Activated CD8-positive, alpha-beta memory T cell treated with anti-CD3 and anti-CD28 coated beads, Interleukin-2, amount 50 U/mL, for 24 hours (primary cell): Measurements from ENCODE around the gene NCBP3.
"Not testable (repeated sequence)": the region's sequence is repeated elsewhere in the genome, so short reads cannot be mapped to it uniquely, and the experiment has no call there.

Experiments
- DNase-seq: peaks from one replicate; pipeline ENCODE4 v3.0.0-alpha.2; 2020; ENCODE audit errors: extremely low read depth

NCBP3 gene

DNA sequence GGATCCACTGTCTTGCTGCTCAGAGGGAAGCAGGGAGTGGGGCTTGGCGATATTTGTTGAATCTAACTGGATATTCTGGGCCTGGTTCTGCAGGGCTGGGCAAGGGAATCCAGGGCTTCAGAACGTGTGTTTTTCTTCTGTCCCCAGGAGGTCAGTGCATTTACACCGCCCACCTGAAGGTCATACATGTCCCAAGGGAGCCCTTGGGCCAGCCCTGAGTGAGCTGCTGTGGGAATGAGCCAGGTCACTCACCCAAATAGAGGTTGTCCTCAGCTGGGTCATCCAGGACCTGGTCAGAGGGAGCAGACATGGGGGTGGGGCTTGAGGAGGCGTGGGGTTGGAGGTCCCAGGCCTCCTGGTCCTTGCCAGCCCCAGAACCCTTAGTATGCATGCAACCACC is 36.2 kb upstream of the NCBP3 start:
- DNase-seq, result no peak

- no peak for DNase-seq
Observed at GRCh38 chr17:3880983-3881382, 34.9 kb upstream of the NCBP3 start.

GRCh38 chr17:3879591-3880417 is 33.8 kb upstream of the NCBP3 start:
- no peak for DNase-seq

- DNase-seq, result no peak
Observed at GRCh38 chr17:3879186-3879585, 33.1 kb upstream of the NCBP3 start.

GRCh38 chr17:3877220-3877619 is 31.2 kb upstream of the NCBP3 start:
- no peak for DNase-seq

- DNase-seq, result no peak
Observed at GRCh38 chr17:3875317-3875716, 29.3 kb upstream of the NCBP3 start.

- no peak for DNase-seq
Observed at GRCh38 chr17:3873862-3874261, 27.8 kb upstream of the NCBP3 start.

DNA sequence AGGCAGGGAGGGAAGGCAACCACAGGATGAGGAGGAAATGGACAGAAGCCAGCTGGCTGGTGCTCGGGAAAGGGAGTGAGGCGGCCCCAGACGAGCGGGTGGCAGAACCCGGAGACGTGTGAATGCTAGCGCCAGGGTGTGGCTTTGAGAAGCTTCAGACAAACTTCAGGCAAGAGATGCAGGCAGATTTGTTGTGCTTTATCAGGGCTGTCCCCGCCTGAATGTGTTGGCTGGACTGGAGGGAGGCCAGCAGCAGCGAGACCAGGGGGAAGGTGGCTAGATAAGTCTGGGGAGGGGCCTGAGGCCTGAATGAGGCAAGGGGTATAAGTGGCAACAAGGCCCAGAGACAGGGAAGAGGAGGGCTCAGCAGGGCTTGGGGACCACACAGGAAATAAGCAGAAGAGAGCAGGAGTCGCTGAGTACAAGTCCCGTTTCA is 24.8 kb upstream of the NCBP3 start:
- DNase-seq, result no peak

- DNase-seq, result no peak
Observed at GRCh38 chr17:3867606-3868005, 21.6 kb upstream of the NCBP3 start.

DNA sequence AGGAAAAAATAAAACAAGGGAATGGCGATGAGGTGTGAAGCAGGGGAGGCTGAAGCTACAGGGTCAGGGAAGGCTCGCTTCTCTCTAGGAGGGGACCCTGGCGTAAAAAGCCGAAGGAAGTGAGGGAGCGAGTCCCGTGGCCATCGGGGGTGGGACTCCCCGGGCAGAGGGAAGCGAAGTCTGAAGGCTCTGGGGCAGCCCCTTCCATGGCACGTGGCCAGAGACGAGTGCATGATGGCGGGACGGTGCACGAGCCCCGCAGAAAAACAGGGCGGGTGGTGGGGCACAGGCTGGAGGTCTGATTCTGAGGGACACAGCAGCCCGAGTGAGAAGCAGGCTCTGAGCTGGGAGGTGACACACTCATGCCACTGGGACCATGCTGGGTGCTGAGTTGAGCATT is 21.1 kb upstream of the NCBP3 start:
- no peak for DNase-seq

DNA sequence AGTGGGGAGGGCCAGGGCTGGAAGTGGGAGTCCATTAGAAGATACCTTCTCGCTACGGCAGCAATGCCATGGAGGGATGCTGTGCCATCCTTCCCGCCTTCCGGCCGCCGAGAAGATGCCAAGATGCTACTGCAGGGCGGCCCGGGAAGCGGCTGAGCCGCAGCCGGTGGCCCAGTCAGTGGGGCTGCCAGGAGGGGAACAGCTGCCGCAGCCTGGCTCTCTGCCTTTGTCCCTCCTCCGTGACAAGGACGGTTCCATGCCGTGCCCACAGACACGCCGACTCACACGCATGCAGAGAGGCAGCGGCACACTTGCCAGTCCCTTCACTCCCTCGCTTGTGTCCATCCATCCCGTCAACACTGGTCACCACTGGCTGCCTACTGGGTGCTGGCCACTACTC is 20.2 kb upstream of the NCBP3 start:
- no peak for DNase-seq

- DNase-seq, result no peak
Observed at GRCh38 chr17:3865176-3865575, 19.1 kb upstream of the NCBP3 start.

GRCh38 chr17:3864534-3864933 is 18.5 kb upstream of the NCBP3 start:
- DNase-seq, result no peak

- DNase-seq, result no peak
Observed at GRCh38 chr17:3861761-3862681, 16.0 kb upstream of the NCBP3 start.

- no peak for DNase-seq
Observed at GRCh38 chr17:3860939-3861700, 15.1 kb upstream of the NCBP3 start.

GRCh38 chr17:3859940-3860339 is 13.9 kb upstream of the NCBP3 start:
- no peak for DNase-seq

- DNase-seq, result no peak
Observed at GRCh38 chr17:3857261-3858105, 11.4 kb upstream of the NCBP3 start.

DNA sequence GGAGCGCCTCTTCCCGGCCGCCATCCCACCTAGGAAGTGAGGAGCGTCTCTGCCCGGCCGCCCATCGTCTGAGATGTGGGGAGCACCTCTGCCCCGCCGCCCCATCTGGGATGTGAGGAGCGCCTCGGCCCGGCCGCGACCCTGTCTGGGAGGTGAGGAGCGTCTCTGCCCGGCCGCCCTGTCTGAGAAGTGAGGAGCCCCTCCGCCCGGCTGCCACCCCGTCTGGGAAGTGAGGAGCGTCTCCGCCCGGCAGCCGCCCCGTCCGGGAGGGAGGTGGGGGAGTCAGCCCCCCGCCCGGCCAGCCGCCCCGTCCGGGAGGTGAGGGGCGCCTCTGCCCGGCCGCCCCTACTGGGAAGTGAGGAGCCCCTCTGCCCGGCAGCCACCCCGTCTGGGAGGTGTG is 8.2 kb upstream of the NCBP3 start:
- DNase-seq, result not testable (repeated sequence)

DNA sequence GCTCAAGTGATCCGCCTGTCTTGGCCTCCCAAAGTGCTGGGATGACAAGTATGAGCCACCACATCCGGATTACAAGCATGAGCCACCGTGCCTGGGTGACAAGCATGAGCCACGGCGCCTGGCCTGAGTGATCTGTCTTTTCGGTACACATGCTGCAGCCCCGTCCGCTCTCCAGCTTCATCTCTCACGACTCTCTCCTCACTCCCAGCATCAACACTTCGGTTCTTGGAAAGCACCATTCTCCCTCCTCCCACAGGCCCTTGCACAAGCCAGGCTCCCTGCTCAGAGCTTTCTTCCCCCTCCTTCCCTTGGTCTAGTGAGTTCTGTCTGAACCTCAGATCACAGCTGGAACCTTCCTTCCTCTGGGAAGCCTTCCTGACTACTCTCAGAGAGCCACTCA is 6.5 kb upstream of the NCBP3 start:
- no peak for DNase-seq

DNA sequence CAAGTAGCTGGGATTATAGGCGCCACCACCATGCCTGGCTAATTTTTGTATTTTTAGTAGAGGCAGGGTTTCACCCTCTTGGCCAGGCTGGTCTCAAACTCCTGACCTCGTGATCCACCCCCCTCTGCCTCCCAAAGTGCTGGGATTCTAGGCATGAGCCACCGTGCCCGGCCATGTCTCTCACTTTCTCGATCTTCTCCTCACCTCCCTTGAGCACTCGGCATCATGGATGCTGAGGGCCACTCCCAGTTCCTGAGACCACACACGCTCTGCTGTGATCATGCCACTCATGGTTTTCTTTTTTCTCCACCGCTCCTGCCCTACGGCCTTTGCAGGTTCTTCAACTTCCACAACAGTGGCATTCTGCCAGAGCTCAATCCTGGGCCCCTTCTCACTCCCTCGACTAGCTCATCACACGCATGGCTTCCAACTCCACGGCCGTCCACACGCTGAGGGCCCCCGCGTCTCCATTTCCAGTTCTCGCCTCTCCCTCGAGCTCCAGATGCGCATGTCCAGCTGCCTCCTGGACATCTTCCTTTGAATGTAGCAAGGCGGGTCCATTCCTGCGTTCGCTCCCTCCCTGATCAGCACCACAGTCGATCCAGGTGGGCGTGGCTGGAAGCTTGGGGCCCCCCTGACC is 5.5 kb upstream of the NCBP3 start:
- no peak for DNase-seq
